CD14-positive monocyte (primary cell): Measurements from ENCODE around the gene KREMEN1. TPM values are rescaled to one million over a fixed set of nuclear protein-coding genes. Genes with fewer than 3 reads are reported as not detected.
A peak's percentile ranks its signal among the peaks of the same experiment; 100 is the strongest.

Experiments used
- DNase-seq, 3 donors: peaks; one replicate each; pipeline ENCODE4 v3.0.0-alpha.2; 2011 to 2022
- H2AFZ ChIP-seq: 2 replicates; pipeline ENCODE4 v1.6.0; 2012; ENCODE audit warnings: mild to moderate bottlenecking, low read depth, low read length, inconsistent platforms; ENCODE audit not compliant: insufficient read depth, poor library complexity, severe bottlenecking
- H3K27ac ChIP-seq, 2 donors: 1 replicate in 1 of 2; 2 replicates in 1 of 2; pipeline ENCODE4 v1.5.1; 2012 to 2013; ENCODE audit warnings: low read length in 2 of 2, control low read depth in 1 of 2, inconsistent platforms in 1 of 2, low read depth in 1 of 2, mild to moderate bottlenecking in 1 of 2
- H3K27me3 ChIP-seq, 2 donors: one replicate each; pipeline versions ENCODE4 v1.6.0 to v1.6.1; 2011 to 2013; ENCODE audit warnings: low read length in 2 of 2; ENCODE audit not compliant: control insufficient read depth in 2 of 2, insufficient read depth in 2 of 2
- H3K36me3 ChIP-seq, 2 donors: replicated peaks in 1 of 2; 1 replicate in 1 of 2; 2 replicates in 1 of 2; pipeline versions ENCODE4 v1.5.1 to v1.6.1; 2012 to 2013; ENCODE audit warnings: low read length in 2 of 2, control low read depth in 1 of 2, inconsistent platforms in 1 of 2, mild to moderate bottlenecking in 1 of 2; ENCODE audit not compliant: insufficient read depth in 2 of 2, control insufficient read depth in 1 of 2
- H3K4me1 ChIP-seq, 2 donors: 1 replicate in 1 of 2; 2 replicates in 1 of 2; pipeline versions ENCODE4 v1.5.1 to v1.6.1; 2012 to 2013; ENCODE audit warnings: low read length in 2 of 2, control low read depth in 1 of 2, inconsistent platforms in 1 of 2, mild to moderate bottlenecking in 1 of 2, moderate library complexity in 1 of 2; ENCODE audit not compliant: insufficient read depth in 2 of 2, control insufficient read depth in 1 of 2
- H3K4me2 ChIP-seq: replicated peaks from 2 replicates; pipeline ENCODE3; 2012; ENCODE audit warnings: low read length, moderate library complexity, mild to moderate bottlenecking; ENCODE audit not compliant: poor library complexity, severe bottlenecking; ENCODE audit errors: extremely low read depth
- H3K4me3 ChIP-seq, 3 experiments: fragments of 200-600 bp in 1 of 3; sonication (generic) in 1 of 3; replicated peaks in 1 of 3; 1 replicate in 2 of 3; 2 replicates in 1 of 3; pipeline ENCODE4 v1.5.1; 2011 to 2013; ENCODE audit warnings: low read length in 3 of 3, mild to moderate bottlenecking in 3 of 3, control low read depth in 2 of 3, low read depth in 2 of 3, inconsistent platforms in 1 of 3, moderate library complexity in 1 of 3
- H3K79me2 ChIP-seq: 2 replicates; pipeline ENCODE4 v1.6.0; 2012; ENCODE audit warnings: mild to moderate bottlenecking, control low read depth, inconsistent platforms, low read length, moderate library complexity; ENCODE audit not compliant: insufficient read depth
- H3K9ac ChIP-seq: 2 replicates; pipeline ENCODE4 v1.6.0; 2017; ENCODE audit warnings: low read length, mild to moderate bottlenecking; ENCODE audit not compliant: insufficient read depth, poor library complexity, severe bottlenecking
- H3K9me3 ChIP-seq, 2 donors: replicated peaks in 1 of 2; 1 replicate in 1 of 2; 2 replicates in 1 of 2; pipeline versions ENCODE4 v1.5.1 to v1.6.1; 2012 to 2013; ENCODE audit warnings: low read length in 2 of 2, control low read depth in 1 of 2; ENCODE audit not compliant: control insufficient read depth in 1 of 2, insufficient read depth in 1 of 2
- H4K20me1 ChIP-seq: 2 replicates; pipeline ENCODE4 v1.6.0; 2012; ENCODE audit warnings: mild to moderate bottlenecking, low read length, control low read depth, moderate library complexity; ENCODE audit not compliant: insufficient read depth
- H3K27ac Mint-ChIP-seq, 7 donors: one replicate each; pipeline ENCODE4 v1.8.0; 2020; ENCODE audit warnings: mild to moderate bottlenecking in 7 of 7, mixed read lengths in 7 of 7, moderate library complexity in 6 of 7, inconsistent platforms in 2 of 7
- H3K27me3 Mint-ChIP-seq, 3 donors: one replicate each; pipeline ENCODE4 v1.8.0; 2021 to 2022; ENCODE audit warnings: low read depth in 3 of 3, mild to moderate bottlenecking in 3 of 3, mixed read lengths in 3 of 3, moderate library complexity in 3 of 3, inconsistent platforms in 1 of 3
- H3K36me3 Mint-ChIP-seq, 2 donors: one replicate each; pipeline ENCODE4 v1.8.0; 2020; ENCODE audit warnings: mixed read lengths in 2 of 2, inconsistent platforms in 1 of 2, mild to moderate bottlenecking in 1 of 2
- H3K4me1 Mint-ChIP-seq: one replicate; pipeline ENCODE4 v1.8.0; 2020; ENCODE audit warnings: mild to moderate bottlenecking, mixed read lengths
- H3K4me3 Mint-ChIP-seq, 2 donors: one replicate each; pipeline ENCODE4 v1.8.0; 2020; ENCODE audit warnings: mild to moderate bottlenecking in 2 of 2, mixed read lengths in 2 of 2, moderate library complexity in 1 of 2
- H3K9me3 Mint-ChIP-seq, 7 donors: one replicate each; pipeline ENCODE4 v1.8.0; 2020 to 2022; ENCODE audit warnings: mixed read lengths in 7 of 7, mild to moderate bottlenecking in 6 of 7, moderate library complexity in 6 of 7, inconsistent platforms in 2 of 7
- CTCF ChIP-seq: fragments of 200-600 bp; IDR thresholded peaks from one replicate; pipeline ENCODE4 v1.8.0; 2022; ENCODE audit warnings: antibody characterized with exemption, mild to moderate bottlenecking
- WGBS: methylation state at CpG from one replicate; pipeline ENCODE4 v1.1.5; 2013; ENCODE audit warnings: missing lambda C conversion rate; ENCODE audit not compliant: insufficient coverage; 5-methylcytosine and 5-hydroxymethylcytosine counted together
- intact Hi-C, 2 donors: fragments of 100-400 bp; cut with micrococcal nuclease; formaldehyde crosslinking; loops; one replicate each; pipeline versions ENCODE4 v1.15.0 to v1.15.1; 2023
- polyA plus RNA-seq, 3 donors: library from polyadenylated mRNA; depleted of rRNA in 1 of 3; unstranded in 2 of 3; stranded (reverse) in 1 of 3; fragments of 300-500 nt in 2 of 3; fragments of >200 nt in 1 of 3; fragmentation: Illumina TruSeq in 2 of 3; gene quantifications; 1 replicate in 2 of 3; 2 replicates in 1 of 3; pipeline ENCODE4 v1.2.3, GENCODE V29; 2012 to 2021

The KREMEN1 gene
- polyA plus RNA-seq, 3 donors, result 0.47 to 1.6 (median 0.69) TPM

- no peak for DNase-seq
- no peak overlapping the region for H3K27ac ChIP-seq
- no peaks in the 10 kb centered on the region for H4K20me1 ChIP-seq
- no peak overlapping the region for H3K4me3 ChIP-seq
- H3K4me2 ChIP-seq, result no peak overlapping the region
- peaks cover 10 to 11% of the 10 kb centered on the region in 2 donors for H3K4me1 ChIP-seq
- peaks cover 0 to 6% of the 10 kb centered on the region in 2 donors for H3K27me3 ChIP-seq
- H3K36me3 ChIP-seq, result no peaks in the 10 kb centered on the region
- 98% methylated on average over 9 of the region's 13 CpGs for WGBS
- Mint-ChIP-seq H3K9me3 (peaks cover 0 to 5% (median 0%) of the 10 kb centered on the region in 7 donors), H3K27ac (no peak overlapping the region), H3K27me3 (peaks cover 22 to 38% (median 31%) of the 10 kb centered on the region in 3 donors), H3K36me3 (no peaks in the 10 kb centered on the region), H3K4me1 (peaks cover 15% of the 10 kb centered on the region), H3K4me3 (no peak overlapping the region)
- TF ChIP-seq CTCF, result no peak
- no peak overlapping the region for H2AFZ ChIP-seq
- intact Hi-C loops, result no loop called here
- no peak overlapping the region for H3K9ac ChIP-seq
- no peaks in the 10 kb centered on the region for H3K9me3 ChIP-seq
- H3K79me2 ChIP-seq, result no peaks in the 10 kb centered on the region
Observed at GRCh38 chr22:29163808-29164207, 91.0 kb downstream of the KREMEN1 start.

GRCh38 chr22:29165321-29166060 is 92.7 kb downstream of the KREMEN1 start:
- Mint-ChIP-seq H3K9me3 (peaks cover 0 to 5% (median 0%) of the 10 kb centered on the region in 7 donors), H3K36me3 (no peaks in the 10 kb centered on the region), H3K27me3 (peaks cover 22 to 41% (median 33%) of the 10 kb centered on the region in 3 donors), H3K4me1 (peaks cover 15% of the 10 kb centered on the region), H3K4me3 (peak overlapping the region in 1 of 2 donors; percentile 18), H3K27ac (no peak overlapping the region)
- intact Hi-C loops, result no loop called here
- no peak for TF ChIP-seq CTCF
- H3K9ac ChIP-seq, result no peak overlapping the region
- H4K20me1 ChIP-seq, result no peaks in the 10 kb centered on the region
- peaks cover 0 to 6% of the 10 kb centered on the region in 2 donors for H3K27me3 ChIP-seq
- H3K4me2 ChIP-seq, result no peak overlapping the region
- no peak overlapping the region for H3K27ac ChIP-seq
- no peaks in the 10 kb centered on the region for H3K36me3 ChIP-seq
- H3K4me3 ChIP-seq, result no peak overlapping the region
- 100% methylated on average over 5 of the region's 11 CpGs for WGBS
- no peak overlapping the region for H2AFZ ChIP-seq
- peaks cover 10 to 11% of the 10 kb centered on the region in 2 donors for H3K4me1 ChIP-seq
- no peaks in the 10 kb centered on the region for H3K79me2 ChIP-seq
- no peaks in the 10 kb centered on the region for H3K9me3 ChIP-seq
- DNase-seq, result no peak
